ENCODE measurements around the gene BCL7C. TPM values are rescaled to one million over a fixed set of nuclear protein-coding genes. Genes with fewer than 3 reads are reported as not detected.

Gene BCL7C
- total RNA-seq (2022; extraction: Qiagen RNA extraction), result 28.2 to 42.9 TPM (median 40.1 TPM) in 5 replicates

GRCh38 chr16:30893744-30894539 is at the start of gene BCL7C:
Gene BCL7C, minus strand, starts transcription at chr16:30894077. Its CDS starts 133 bp downstream, at chr16:30893944.

GRCh38 chr16:30923554-30924075 is 29.7 kb upstream of the BCL7C start, which contains the start of gene FBXL19:
Gene FBXL19, plus strand, starts transcription at chr16:30923572. Its CDS starts 2,183 bp downstream, at chr16:30925755.

GRCh38 chr16:30896261-30896888 is 2.5 kb upstream of the BCL7C start, which contains the start of gene CTF1:
Gene CTF1, plus strand, starts transcription at chr16:30896614. Its CDS starts 30 bp downstream, at chr16:30896644.

Other genes with a start within 250 kb of the BCL7C start
- gene PRR14, start 243.1 kb downstream of the BCL7C start, total RNA-seq (2022; extraction: Qiagen RNA extraction), result 15.9 to 23.6 TPM (median 22.7 TPM) in 5 replicates
- gene FBRS, start 235.6 kb downstream of the BCL7C start, total RNA-seq (2022; extraction: Qiagen RNA extraction), result 26.0 to 48.5 TPM (median 46.3 TPM) in 5 replicates
- gene SRCAP, start 194.9 kb downstream of the BCL7C start, total RNA-seq (2022; extraction: Qiagen RNA extraction), result 7.8 to 36.9 TPM (median 31.2 TPM) in 5 replicates
- gene PHKG2, start 145.7 kb downstream of the BCL7C start, total RNA-seq (2022; extraction: Qiagen RNA extraction), result 19.9 to 31.6 TPM (median 26.2 TPM) in 5 replicates
- gene CFAP119, start 132.0 kb downstream of the BCL7C start, total RNA-seq (2022; extraction: Qiagen RNA extraction), result 3.1 to 8.7 TPM (median 7.5 TPM) in 5 replicates
- gene RNF40, start 131.8 kb downstream of the BCL7C start, total RNA-seq (2022; extraction: Qiagen RNA extraction), result 67.2 to 89.4 TPM (median 83.7 TPM) in 5 replicates
- gene ZNF629, start 106.9 kb downstream of the BCL7C start, total RNA-seq (2022; extraction: Qiagen RNA extraction), result 17.1 to 20.8 TPM (median 19.3 TPM) in 5 replicates
- gene CTF1, start 2.5 kb upstream of the BCL7C start, total RNA-seq (2022; extraction: Qiagen RNA extraction), result 0.07 to 0.26 TPM (median 0.21 TPM) in 5 replicates
- 10.3 to 22.1 TPM (median 19.3 TPM) in 5 replicates for gene FBXL19, start 29.5 kb upstream of the BCL7C start, total RNA-seq (2022; extraction: Qiagen RNA extraction)
- gene ORAI3, start 55.0 kb upstream of the BCL7C start, total RNA-seq (2022; extraction: Qiagen RNA extraction), result 9.4 to 14.4 TPM (median 11.0 TPM) in 5 replicates
- gene SETD1A, start 63.7 kb upstream of the BCL7C start, total RNA-seq (2022; extraction: Qiagen RNA extraction), result 13.3 to 22.5 TPM (median 20.3 TPM) in 5 replicates
- gene HSD3B7, start 91.1 kb upstream of the BCL7C start, total RNA-seq (2022; extraction: Qiagen RNA extraction), result 11.5 to 17.6 TPM (median 14.2 TPM) in 5 replicates
- 1.6 to 2.4 TPM (median 1.9 TPM) in 5 replicates for gene STX1B, start 116.6 kb upstream of the BCL7C start, total RNA-seq (2022; extraction: Qiagen RNA extraction)
- 55.0 to 65.3 TPM (median 57.5 TPM) in 5 replicates for gene STX4, start 139.5 kb upstream of the BCL7C start, total RNA-seq (2022; extraction: Qiagen RNA extraction)
- 10.8 to 18.9 TPM (median 14.7 TPM) in 5 replicates for gene ZNF668, start 180.2 kb upstream of the BCL7C start, total RNA-seq (2022; extraction: Qiagen RNA extraction)
- gene ZNF646, start 180.3 kb upstream of the BCL7C start, total RNA-seq (2022; extraction: Qiagen RNA extraction), result 6.0 to 12.2 TPM (median 10.6 TPM) in 5 replicates
- gene PRSS53, start 194.9 kb upstream of the BCL7C start, total RNA-seq (2022; extraction: Qiagen RNA extraction), result 0.64 to 2.0 TPM (median 1.1 TPM) in 5 replicates
- 101 to 130 TPM (median 125 TPM) in 5 replicates for gene VKORC1, start 200.7 kb upstream of the BCL7C start, total RNA-seq (2022; extraction: Qiagen RNA extraction)
- 39.2 to 58.5 TPM (median 52.3 TPM) in 5 replicates for gene BCKDK, start 214.3 kb upstream of the BCL7C start, total RNA-seq (2022; extraction: Qiagen RNA extraction)
- 41.5 to 51.5 TPM (median 50.7 TPM) in 5 replicates for gene KAT8, start 223.6 kb upstream of the BCL7C start, total RNA-seq (2022; extraction: Qiagen RNA extraction)
- gene PRSS8, start 241.7 kb upstream of the BCL7C start, total RNA-seq (2022; extraction: Qiagen RNA extraction), result 0.82 to 1.8 TPM (median 1.3 TPM) in 5 replicates

All from A549 treated with dexamethasone at 1 μM for 4 hours (cell line).